ENCODE measurements around the gene COL24A1.
"Not testable (repeated sequence)": the region's sequence is repeated elsewhere in the genome, so short reads cannot be mapped to it uniquely, and the experiment has no call there.

Gene COL24A1

DNA sequence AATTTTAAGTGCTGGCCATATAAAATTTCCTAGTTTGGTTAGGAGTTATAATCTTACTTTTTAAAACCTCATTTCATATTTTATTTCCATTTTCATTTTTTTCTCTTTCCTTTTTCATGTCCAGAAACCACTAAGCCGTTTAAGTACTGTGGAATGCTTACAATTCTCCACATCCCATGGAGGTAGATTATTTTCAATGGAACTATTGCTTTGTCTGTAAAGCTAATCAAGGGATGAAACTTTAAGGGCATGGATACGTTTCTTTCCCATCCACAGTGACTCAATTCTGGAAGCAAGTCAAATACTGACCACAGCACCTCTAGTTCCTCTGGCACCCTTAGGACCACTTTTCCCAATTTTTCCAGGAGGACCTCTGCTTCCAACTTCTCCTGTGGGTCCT lies 309.2 kb downstream of the COL24A1 start:
- no peak for DNase-seq (ENCODE audit: low read depth, low spot score)

GRCh38 chr1:85846706-85847105 lies 309.9 kb downstream of the COL24A1 start:
- DNase-seq (ENCODE audit: low read depth, low spot score): no peak
- H3K4me3 ChIP-seq (ENCODE audit: low read length): no peak overlapping the region

More for the DNA sequence above, 309.2 kb downstream of the COL24A1 start:
- no peak overlapping the region for H3K4me3 ChIP-seq (ENCODE audit: low read length)

DNA sequence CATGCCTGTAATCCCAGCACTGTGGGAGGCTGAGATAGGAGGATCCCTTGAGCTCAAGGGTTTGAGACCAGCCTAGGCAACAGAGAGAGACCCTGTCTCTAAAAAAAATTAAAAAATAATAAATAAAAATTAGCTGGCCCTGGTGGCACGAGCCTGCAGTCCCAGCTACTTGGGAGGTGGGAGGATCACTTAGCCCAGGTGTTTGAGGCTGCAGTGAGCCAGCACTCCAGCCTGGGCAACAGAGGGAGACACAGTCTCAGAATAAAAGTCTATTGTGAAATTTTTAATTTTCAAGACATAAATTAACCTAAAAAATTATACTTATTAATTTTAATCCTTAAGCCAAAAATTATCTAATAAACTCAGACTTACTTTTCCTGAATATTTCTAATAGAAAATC lies 317.1 kb downstream of the COL24A1 start:
- no peak for DNase-seq (ENCODE audit: low read depth, low spot score)
- H3K4me3 ChIP-seq (ENCODE audit: low read length): no peak overlapping the region

- DNase-seq (ENCODE audit: low read depth, low spot score): no peak
- no peak overlapping the region for H3K4me3 ChIP-seq (ENCODE audit: low read length)
Measured at GRCh38 chr1:85838238-85838637, 318.3 kb downstream of the COL24A1 start.

DNA sequence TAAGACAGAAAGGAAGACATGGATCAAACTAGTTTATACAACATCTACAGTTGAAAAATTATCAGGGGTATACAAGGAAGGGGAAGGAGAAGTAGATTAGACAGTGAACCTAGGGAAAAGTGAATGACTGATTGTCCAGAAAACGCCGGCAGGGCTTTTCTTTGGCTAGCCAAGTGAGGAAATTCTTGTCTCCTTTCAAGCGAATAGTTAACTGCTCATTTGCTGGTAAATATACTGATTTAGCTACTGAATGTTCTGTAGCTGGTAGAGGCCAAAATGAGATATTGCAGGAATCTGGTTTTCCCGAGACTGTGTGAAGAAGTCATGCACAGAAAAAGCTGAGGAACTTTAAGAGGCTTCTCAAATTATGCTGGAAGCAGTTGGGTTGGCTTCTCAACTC lies 319.8 kb downstream of the COL24A1 start:
- DNase-seq (ENCODE audit: low read depth, low spot score): no peak
- no peak overlapping the region for H3K4me3 ChIP-seq (ENCODE audit: low read length)

DNA sequence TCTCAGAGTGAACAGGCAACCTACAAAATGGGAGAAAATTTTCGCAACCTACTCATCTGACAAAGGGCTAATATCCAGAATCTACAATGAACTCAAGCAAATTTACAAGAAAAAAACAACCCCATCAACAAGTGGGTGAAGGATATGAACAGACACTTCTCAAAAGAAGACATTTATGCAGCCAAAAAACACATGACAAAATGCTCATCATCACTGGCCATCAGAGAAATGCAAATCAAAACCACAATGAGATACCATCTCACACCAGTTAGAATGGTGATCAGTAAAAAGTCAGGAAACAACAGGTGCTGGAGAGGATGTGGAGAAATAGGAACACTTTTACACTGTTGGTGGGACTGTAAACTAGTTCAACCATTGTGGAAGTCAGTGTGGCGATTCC lies 323.4 kb downstream of the COL24A1 start:
- H3K4me3 ChIP-seq (ENCODE audit: low read length); DNase-seq (ENCODE audit: low read depth, low spot score): not testable (repeated sequence)

DNA sequence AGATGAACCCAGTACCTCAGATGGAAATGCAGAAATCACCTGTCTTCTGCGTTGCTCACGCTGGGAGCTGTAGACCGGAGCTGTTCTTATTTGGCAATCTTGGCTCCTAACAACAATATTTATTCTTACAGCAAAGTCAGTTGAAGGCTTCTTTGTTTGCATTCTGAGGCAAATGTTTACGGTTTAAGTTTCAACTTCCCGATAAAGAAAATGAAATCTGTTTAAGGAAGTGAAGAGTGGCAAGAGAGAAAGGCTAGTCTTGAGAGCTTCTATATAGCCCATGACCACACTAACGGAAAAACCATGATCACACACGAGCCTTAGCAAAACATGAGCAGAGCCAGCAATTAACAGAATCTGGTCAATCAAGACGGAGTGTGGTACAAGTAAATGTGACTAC lies 325.7 kb downstream of the COL24A1 start:
- DNase-seq (ENCODE audit: low read depth, low spot score): no peak

DNA sequence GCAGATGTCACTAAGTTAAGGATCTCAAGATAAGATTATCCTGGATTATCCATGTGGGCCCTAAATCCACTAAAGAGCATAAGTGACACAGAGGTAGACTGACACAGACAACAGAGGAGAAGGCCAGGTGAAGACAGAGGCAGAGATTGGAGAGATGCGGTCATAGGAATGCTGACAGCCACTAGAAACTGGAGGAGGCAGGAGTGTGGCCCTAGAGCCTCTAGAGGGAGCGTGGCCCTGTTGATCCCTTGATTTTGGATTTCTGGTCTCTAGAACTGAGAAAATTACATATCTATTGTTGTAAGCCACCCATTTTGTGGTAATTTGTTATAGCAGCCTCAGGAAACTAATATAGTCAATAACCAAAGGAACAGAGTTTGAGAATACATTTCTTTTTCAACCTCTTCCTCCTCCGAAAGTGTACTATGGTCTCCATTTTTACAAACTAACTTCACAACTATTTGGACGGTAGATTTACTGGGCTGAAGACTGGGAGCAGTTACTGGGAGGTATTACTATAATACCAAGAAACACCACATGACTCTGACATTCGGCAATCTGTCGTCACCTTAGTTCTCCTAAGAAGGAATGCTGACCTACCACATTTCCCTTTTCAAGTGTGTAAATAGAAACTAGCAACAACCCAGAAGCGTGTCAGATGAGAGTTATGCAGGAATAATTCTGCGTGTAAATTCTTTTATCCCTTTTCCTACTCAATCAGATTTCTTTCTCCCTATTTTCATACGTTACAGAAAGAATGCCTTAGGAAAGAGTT lies 332.3 kb downstream of the COL24A1 start:
- no peak overlapping the region for H3K4me3 ChIP-seq (ENCODE audit: low read length)
- no peak for DNase-seq (ENCODE audit: low read depth, low spot score)

More for the DNA sequence above, 325.7 kb downstream of the COL24A1 start:
- H3K4me3 ChIP-seq (ENCODE audit: low read length): no peak overlapping the region

DNA sequence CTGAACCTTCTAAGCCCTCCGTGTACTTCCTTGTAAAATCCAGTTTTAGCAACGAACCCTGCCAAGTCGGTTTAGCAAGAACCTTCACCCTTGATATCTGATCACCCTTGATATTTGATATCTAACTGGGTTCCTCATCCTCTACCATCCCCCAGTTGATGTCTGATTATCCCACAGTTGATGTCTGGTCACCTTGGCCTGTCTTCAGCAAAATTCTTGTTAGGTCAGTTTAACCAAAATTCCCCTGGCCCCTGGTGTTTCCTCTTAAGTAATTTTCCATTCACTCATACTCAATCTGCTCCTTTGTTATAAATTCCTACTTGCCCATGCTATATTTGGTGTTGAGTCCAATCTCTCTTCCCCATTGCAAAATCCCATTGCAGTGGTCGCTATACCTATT lies 333.9 kb downstream of the COL24A1 start:
- DNase-seq (ENCODE audit: low read depth, low spot score): no peak
- H3K4me3 ChIP-seq (ENCODE audit: low read length): no peak overlapping the region

DNA sequence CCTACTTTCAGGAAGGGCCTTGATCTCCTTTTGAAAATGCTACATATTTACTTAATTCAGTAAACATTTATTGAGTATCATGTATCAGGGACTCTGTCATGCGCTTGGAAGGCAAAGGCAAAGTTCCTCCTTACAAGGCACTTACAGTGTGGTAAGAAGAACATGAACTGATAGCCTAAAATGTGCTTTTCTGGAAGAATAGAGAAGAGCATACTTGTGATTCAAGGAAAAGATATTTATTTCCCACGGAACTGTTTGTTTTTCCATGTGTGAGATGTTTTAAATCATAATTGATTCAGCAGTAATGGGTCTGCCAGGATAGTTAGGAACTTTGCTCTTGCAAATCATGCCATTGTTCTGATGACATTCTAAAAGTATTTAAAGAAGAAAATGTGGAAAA lies 338.2 kb downstream of the COL24A1 start:
- no peak overlapping the region for H3K4me3 ChIP-seq (ENCODE audit: low read length)
- no peak for DNase-seq (ENCODE audit: low read depth, low spot score)

GRCh38 chr1:85816606-85817005 lies 340.0 kb downstream of the COL24A1 start:
- DNase-seq (ENCODE audit: low read depth, low spot score): no peak

DNA sequence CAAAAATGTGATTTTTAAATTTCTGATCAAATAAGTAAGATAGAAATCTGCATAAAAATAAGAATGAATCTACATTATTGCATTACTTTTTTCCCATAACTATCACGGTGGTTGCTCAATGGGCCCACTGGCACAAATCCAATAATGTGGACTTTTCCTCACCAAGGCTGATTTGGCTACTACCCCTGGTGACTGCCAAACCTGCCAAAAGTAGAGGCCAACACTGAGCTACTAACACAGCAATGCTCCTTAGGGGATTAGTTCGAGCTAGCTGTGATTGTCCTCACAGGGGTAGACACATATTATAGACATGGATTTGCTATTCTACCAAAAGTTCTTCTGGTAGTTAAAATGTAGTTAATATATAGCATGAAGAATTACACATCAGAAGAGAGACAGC lies 340.7 kb downstream of the COL24A1 start:
- no peak overlapping the region for H3K4me3 ChIP-seq (ENCODE audit: low read length)
- no peak for DNase-seq (ENCODE audit: low read depth, low spot score)

More at GRCh38 chr1:85816606-85817005, 340.0 kb downstream of the COL24A1 start:
- no peak overlapping the region for H3K4me3 ChIP-seq (ENCODE audit: low read length)

DNA sequence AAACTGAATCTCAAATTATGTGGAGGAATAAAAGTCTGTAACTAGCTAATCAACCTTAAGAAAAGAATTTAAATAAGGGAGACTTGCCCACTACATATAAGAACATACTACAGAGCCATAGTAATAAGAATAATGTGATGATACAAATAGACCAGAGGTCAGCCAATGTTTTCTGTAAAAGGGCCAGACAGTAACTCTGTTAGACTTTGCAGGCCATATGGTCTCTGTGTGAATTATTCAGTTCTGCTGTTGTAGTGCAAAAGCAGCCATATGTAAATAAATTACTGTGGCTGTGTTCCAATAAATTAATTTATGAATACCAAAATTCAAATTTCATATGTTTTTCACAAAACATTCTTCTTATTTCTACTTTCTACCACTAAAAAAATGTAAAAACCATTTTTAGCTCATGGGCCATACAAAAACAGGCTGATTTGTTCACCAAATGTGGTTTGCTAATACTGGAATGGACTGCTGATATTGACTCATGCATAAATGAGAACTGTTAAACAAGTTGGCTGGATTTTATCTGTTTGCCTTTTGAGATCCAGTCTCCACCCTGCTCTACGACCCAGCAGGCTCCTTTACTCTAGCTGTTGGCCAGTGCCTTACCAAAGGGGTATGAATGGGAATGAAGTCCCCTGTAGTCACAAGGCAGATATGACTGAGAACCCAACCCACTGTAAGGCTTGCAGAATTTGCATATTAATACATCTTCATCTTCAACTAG lies 350.2 kb downstream of the COL24A1 start:
- H3K4me3 ChIP-seq (ENCODE audit: low read length): no peak overlapping the region
- DNase-seq (ENCODE audit: low read depth, low spot score): no peak

GRCh38 chr1:85801520-85801919 lies 355.1 kb downstream of the COL24A1 start:
- no peak overlapping the region for H3K4me3 ChIP-seq (ENCODE audit: low read length)
- no peak for DNase-seq (ENCODE audit: low read depth, low spot score)

DNA sequence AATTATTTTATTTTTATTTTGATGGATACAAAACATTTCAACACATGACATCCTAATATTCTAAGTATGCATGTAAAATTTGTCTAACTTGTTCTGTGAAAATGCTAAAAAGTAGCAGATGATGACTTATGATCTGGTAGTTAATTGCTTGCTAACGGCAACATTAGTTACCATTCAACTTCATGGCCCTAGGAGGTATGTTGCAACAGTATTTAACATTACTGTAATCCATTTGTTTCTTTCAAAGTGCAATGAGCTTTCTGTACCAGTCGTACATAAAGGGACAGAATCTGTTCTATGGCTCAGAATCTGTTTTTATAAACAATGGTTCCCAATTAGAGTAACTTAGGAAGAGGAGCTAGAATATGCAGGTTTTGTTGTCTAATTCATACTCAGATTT lies 356.8 kb downstream of the COL24A1 start:
- H3K4me3 ChIP-seq (ENCODE audit: low read length): no peak overlapping the region
- no peak for DNase-seq (ENCODE audit: low read depth, low spot score)

- DNase-seq (ENCODE audit: low read depth, low spot score): no peak
- H3K4me3 ChIP-seq (ENCODE audit: low read length): no peak overlapping the region
Measured at GRCh38 chr1:85798419-85798818, 358.2 kb downstream of the COL24A1 start.

GRCh38 chr1:85777021-85777420 lies 379.6 kb downstream of the COL24A1 start:
- DNase-seq (ENCODE audit: low read depth, low spot score); H3K4me3 ChIP-seq (ENCODE audit: low read length): not testable (repeated sequence)

GRCh38 chr1:85762804-85763203 lies 393.8 kb downstream of the COL24A1 start:
- DNase-seq (ENCODE audit: low read depth, low spot score): no peak
- no peak overlapping the region for H3K4me3 ChIP-seq (ENCODE audit: low read length)

- DNase-seq (ENCODE audit: low read depth, low spot score): no peak
Measured at GRCh38 chr1:85756864-85757263, 399.7 kb downstream of the COL24A1 start.

GRCh38 chr1:85748120-85748519 lies 408.5 kb downstream of the COL24A1 start:
- no peak overlapping the region for H3K4me3 ChIP-seq (ENCODE audit: low read length)
- DNase-seq (ENCODE audit: low read depth, low spot score): no peak

More at GRCh38 chr1:85756864-85757263, 399.7 kb downstream of the COL24A1 start:
- no peak overlapping the region for H3K4me3 ChIP-seq (ENCODE audit: low read length)

Measured in Jurkat, Clone E6-1 (cell line).